ENCODE measurements around the gene AVPI1.

DNA sequence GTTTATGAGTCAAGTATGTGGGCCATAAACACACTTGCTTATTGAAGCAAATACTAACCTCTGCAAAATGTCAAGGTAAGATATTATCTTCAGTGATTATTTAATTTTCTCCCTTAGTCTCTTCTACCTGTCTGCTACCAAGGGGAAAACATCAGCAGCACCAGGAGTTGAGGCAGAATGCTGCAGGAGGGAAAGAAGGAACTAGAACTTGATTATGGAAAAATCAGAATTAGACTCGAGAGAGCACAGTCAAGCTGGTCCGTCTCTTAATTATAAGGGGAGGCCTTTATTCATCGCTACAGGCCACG, 45.0 kb upstream of the AVPI1 start:
- TF ChIP-seq, protein P1, sequence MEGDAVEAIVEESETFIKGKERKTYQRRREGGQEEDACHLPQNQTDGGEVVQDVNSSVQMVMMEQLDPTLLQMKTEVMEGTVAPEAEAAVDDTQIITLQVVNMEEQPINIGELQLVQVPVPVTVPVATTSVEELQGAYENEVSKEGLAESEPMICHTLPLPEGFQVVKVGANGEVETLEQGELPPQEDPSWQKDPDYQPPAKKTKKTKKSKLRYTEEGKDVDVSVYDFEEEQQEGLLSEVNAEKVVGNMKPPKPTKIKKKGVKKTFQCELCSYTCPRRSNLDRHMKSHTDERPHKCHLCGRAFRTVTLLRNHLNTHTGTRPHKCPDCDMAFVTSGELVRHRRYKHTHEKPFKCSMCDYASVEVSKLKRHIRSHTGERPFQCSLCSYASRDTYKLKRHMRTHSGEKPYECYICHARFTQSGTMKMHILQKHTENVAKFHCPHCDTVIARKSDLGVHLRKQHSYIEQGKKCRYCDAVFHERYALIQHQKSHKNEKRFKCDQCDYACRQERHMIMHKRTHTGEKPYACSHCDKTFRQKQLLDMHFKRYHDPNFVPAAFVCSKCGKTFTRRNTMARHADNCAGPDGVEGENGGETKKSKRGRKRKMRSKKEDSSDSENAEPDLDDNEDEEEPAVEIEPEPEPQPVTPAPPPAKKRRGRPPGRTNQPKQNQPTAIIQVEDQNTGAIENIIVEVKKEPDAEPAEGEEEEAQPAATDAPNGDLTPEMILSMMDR (conservative IDR thresholded peaks at IDR 0.05; ENCODE audit: low read depth, low read length), result no peak
- TF ChIP-seq EZH2 (IDR thresholded peaks at IDR 0.05; ENCODE audit: borderline replicate concordance, low read depth, low read length, poor library complexity, severe bottlenecking), result no peak
